Measurements from ENCODE around the gene EID3.

Gene EID3

GRCh38 chr12:104342147-104342546, 38.6 kb downstream of the EID3 start:
- DNase-seq, result no peak

DNA sequence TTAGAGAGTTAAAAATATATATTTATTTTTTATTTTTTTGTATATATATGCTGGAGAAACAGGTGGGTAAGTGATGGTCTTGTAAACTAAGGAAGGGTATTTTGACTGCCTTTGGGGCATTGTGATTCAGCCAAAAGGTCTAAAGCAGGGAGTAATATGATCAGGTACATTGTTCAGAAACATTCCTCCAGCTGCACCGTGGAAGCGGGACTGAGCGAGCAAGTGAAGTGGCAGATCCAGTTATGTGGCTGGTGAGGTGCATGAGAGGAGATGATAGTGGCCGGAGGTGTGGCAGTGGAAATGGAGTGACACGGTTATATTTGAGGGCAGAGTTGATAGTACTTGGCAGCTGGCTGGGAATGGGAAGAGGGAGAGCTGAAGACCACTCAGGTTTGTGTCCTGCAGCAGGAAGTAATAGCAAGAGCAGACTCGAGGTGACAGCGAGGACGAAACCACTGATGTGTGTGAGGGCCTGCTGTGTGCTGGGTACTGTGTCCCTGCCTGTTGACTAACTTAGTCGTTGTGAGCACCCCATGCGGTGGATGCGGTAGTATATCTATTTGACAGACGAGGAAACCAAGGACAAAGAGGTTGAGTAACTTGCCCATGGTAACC, 39.2 kb downstream of the EID3 start:
- no peak for DNase-seq

DNA sequence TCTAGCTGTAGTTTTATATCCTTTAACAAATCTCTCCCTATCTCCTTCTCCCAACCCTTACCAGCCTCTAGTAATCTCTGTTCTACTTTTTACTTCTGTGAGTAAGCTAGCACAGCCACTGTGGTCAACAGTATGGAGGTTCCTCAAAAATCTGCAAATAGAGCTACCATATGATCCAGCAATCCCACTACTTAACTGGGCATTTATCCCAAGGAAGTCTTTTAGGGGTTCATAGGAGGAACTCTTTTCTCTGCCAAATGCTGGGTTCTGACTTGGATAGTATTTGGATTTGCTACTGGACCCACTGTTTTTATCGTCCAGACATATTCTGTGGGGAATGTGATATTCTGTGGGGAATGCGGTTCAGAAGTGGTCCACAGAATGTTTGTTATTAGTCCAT, 41.1 kb downstream of the EID3 start:
- DNase-seq, result no peak

DNA sequence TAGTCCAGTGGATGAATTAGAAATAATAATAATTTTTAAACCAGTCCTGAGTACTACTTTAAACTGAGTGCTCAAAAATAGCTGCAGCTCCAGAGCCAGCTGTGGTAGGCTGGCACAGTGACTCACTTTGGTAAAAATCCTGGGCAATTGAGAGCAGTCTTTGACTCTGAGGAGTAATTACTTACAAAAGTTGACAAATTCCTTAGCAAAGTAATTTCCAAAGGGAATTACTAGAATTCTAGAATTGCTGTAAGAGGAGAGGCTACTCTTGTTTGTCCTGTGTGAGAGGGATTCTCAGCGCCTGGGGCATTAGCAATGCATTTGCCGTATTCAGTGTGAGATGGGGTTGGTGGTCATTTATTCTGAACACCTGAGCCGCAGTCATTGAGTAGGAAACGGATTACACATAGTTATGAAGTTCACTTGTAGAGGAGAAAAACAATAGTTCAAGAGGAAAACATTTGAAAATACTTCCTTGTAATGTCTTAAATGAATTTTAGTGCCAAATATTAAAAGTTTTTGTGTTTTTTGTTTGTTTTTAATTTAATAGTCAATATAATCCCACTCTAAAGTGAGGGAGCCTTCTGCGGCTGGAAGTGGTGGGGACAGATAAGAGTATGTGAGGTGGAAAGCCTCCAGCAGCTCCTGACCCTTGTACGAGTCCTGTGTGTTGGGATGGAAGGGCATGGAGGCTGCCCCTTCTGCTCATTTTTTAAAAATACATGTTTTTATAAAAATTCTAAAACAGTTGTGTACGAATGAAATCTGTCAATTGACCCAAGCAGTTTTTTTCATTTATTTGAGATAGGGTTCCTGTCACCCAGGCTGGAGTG, 41.9 kb downstream of the EID3 start:
- DNase-seq, result no peak

DNA sequence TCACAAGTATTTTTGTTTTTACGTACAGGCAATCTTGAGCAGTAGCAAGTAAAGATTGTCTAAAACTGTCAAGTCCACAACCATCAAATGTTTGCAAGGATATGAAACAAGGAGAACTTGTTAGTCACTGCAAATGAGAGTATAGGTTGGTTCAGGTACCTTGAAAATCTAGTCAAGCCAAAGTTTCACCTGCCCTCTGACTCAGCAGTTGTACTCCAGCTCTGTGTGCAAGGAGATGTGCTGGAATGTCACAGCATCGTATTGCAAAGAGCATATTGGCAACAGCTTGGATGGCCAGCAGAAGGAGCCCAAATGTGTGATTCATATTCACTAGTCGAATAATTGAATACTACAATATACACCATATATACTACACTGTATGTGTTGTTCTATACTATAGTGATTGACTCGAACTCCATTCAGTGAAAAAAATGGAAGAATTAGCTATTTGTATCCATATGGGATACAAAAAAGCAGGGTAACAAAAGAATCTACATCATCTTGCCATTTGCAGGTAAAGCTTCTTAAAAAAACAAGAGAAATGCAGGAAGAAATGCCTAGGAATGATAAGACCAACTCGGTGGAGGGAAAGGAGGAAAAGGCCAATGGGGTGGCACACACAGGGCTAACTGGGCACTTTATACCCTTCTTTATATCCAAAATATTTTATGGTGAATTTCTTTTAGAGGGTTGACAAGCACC, 44.0 kb downstream of the EID3 start:
- no peak for DNase-seq

GRCh38 chr12:104348283-104348993, 44.9 kb downstream of the EID3 start:
- DNase-seq, result no peak

DNA sequence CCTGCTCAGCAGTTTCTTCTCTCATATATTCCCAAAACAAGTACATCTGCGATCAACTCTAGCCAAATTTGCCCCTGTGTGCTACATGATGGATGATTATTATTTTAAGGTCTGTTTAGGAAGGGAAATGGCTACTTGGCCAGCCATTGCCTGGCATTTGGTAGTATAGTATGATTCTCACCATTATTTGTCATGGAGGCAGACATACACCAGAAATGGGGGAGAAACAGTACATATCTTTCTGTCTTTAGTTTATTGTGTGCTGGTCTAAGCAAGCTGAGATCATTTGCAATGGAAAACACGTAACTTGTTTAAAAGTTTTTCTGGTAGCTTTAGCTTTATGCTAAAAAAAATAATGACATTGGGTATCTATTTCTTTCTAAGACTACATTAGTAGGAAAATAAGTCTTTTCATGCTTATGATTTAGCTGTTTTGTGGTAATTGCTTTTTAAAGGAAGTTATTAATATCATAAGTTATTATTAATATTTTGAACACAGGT, 45.5 kb downstream of the EID3 start:
- DNase-seq, result no peak

GRCh38 chr12:104350211-104351056, 46.9 kb downstream of the EID3 start:
- DNase-seq, result no peak

GRCh38 chr12:104351057-104351983, 47.8 kb downstream of the EID3 start:
- DNase-seq, result no peak

GRCh38 chr12:104352106-104352713, 48.7 kb downstream of the EID3 start:
- no peak for DNase-seq

DNA sequence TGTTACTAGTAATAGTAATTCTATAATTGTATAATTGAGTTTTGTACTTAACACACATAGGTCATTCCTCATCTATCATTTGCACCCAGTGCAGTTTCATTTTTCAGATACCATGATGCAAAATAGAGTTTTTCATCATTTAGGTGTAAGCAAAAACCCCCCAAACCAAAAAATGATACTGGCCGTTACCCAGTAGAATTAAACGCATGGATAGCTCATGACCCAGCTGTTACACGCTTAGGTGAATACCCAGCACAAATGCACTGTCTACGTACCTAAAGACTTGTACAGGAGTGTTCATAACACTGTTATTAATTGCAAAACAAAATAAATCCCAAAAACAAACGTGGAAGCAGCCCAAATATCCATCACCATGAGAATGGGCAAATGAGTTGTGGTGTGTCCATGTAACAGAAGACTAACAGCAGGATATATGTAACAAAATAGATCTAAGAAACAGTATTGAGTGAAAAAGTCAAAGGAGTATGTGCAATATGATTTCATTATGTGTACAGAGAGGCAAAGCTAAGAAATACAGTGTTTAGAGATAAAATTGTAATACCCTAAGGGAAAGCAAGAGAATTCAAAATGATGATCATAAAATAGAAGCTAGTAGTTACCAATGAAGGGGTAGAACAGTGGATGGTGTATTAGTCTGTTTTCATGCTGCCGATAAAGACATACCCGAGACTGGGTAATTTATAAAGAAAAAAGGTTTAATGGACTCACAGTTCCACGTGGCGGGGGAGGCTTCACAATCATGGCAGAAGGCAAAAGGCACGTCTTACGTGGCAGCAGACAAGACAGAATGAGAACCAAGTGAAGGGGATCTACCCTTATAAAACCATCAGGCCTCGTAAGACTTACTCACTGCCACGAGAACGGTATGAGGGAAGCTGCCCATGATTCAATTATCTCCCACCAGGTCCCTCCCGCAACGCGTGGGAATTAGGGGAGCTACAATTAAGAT, 49.8 kb downstream of the EID3 start:
- DNase-seq, result no peak

GRCh38 chr12:104354167-104354867, 50.8 kb downstream of the EID3 start:
- no peak for DNase-seq
